ENCODE results near the gene LCLAT1.

- TF ChIP-seq, protein P1, sequence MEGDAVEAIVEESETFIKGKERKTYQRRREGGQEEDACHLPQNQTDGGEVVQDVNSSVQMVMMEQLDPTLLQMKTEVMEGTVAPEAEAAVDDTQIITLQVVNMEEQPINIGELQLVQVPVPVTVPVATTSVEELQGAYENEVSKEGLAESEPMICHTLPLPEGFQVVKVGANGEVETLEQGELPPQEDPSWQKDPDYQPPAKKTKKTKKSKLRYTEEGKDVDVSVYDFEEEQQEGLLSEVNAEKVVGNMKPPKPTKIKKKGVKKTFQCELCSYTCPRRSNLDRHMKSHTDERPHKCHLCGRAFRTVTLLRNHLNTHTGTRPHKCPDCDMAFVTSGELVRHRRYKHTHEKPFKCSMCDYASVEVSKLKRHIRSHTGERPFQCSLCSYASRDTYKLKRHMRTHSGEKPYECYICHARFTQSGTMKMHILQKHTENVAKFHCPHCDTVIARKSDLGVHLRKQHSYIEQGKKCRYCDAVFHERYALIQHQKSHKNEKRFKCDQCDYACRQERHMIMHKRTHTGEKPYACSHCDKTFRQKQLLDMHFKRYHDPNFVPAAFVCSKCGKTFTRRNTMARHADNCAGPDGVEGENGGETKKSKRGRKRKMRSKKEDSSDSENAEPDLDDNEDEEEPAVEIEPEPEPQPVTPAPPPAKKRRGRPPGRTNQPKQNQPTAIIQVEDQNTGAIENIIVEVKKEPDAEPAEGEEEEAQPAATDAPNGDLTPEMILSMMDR (IDR thresholded peaks at IDR 0.05): no peak
- TF ChIP-seq EP300 (IDR thresholded peaks at IDR 0.05): no peak
- TF ChIP-seq POLR2A (IDR thresholded peaks at IDR 0.05; ENCODE audit: low read depth): no peak
Observed at GRCh38 chr2:30582521-30582920, 135.5 kb downstream of the LCLAT1 start.
